ENCODE data around the gene TBC1D22B.

- TF ChIP-seq CTCF (IDR thresholded peaks at IDR 0.05) (no peak), POLR2A (IDR thresholded peaks at IDR 0.05) (no peak), EP300 (IDR thresholded peaks at IDR 0.05) (no peak), POLR2AphosphoS5 (IDR thresholded peaks at IDR 0.05) (no peak)
Observed at GRCh38 chr6:37257320-37257633, 295 bp upstream of the TBC1D22B start.
